HepG2 (cell line): ENCODE measurements around the gene SI. TPM values are rescaled to one million over a fixed set of nuclear protein-coding genes. Genes with fewer than 3 reads are reported as not detected.
"Not testable (repeated sequence)": the region's sequence is repeated elsewhere in the genome, so short reads cannot be mapped to it uniquely, and the experiment has no call there.

ENCODE experiments used
- ATAC-seq: fragments of 200-7000 bp; cut with Tn5 transposase; 3 replicates; pipeline ENCODE4 v1.9.1; 2020; ENCODE audit warnings: mild to moderate bottlenecking, moderate library complexity
- BruUV-seq: library from RNA; stranded (reverse); fragments of 400-500 nt; replicated peaks from 2 replicates; lab custom pipeline; 2021; lab: Mats Ljungman, UMichigan
- CTCF ChIA-PET: fragments of 300-600 bp; formaldehyde crosslinking; extraction: SDS; loops from one replicate; lab custom pipeline; 2021; ENCODE audit warnings: low total read pairs, inconsistent platforms, low intra/inter-chr PET ratio; lab: Yijun Ruan, JAX
- POLR2A ChIA-PET: fragments of 350-600 bp; sonication (Branson Sonifier 250); formaldehyde crosslinking; loops from one replicate; lab custom pipeline; 2020; ENCODE audit warnings: antibody characterized with exemption, inconsistent platforms; lab: Yijun Ruan, JAX
- DNase-seq: peaks from one replicate; pipeline ENCODE4 v3.0.0-alpha.2; 2015; ENCODE audit warnings: low spot score
- FAIRE-seq: peaks from 3 replicates; lab custom pipeline; 2011; peaks lifted over from hg19 to GRCh38; lab: Jason Lieb, UNC
- H2AFZ ChIP-seq: one replicate; pipeline ENCODE4 v1.6.1; 2011; ENCODE audit warnings: low read length, inconsistent platforms
- H3K27ac ChIP-seq: fragments of 300-600 bp; 3 replicates; pipeline ENCODE4 v1.8.0; 2011; ENCODE audit warnings: mixed run types, mild to moderate bottlenecking, mixed read lengths, low read length, inconsistent platforms; ENCODE audit not compliant: insufficient read depth; ENCODE audit errors: extremely low read length
- H3K27me3 ChIP-seq, 2 experiments: fragments of 200-600 bp in 1 of 2; 2 replicates in 1 of 2; 3 replicates in 1 of 2; pipeline versions ENCODE4 v1.6.0 to v1.8.0; 2011; ENCODE audit warnings: low read length in 2 of 2, mild to moderate bottlenecking in 2 of 2, moderate library complexity in 2 of 2, inconsistent platforms in 1 of 2; ENCODE audit not compliant: insufficient read depth in 2 of 2, control insufficient read depth in 1 of 2
- H3K36me3 ChIP-seq, 2 experiments: fragments of 200-600 bp in 1 of 2; replicated peaks in 1 of 2; 2 replicates in 1 of 2; 3 replicates in 1 of 2; pipeline versions ENCODE4 v1.5.1 to v1.8.0; 2011; ENCODE audit warnings: low read length in 2 of 2, inconsistent platforms in 1 of 2; ENCODE audit not compliant: insufficient read depth in 2 of 2, control insufficient read depth in 1 of 2
- H3K4me1 ChIP-seq: 2 replicates; pipeline ENCODE4 v1.5.1; 2012; ENCODE audit warnings: low read length, inconsistent platforms; ENCODE audit not compliant: insufficient read depth
- H3K4me2 ChIP-seq: 2 replicates; pipeline ENCODE4 v1.6.0; 2011; ENCODE audit warnings: low read depth, low read length, inconsistent platforms
- H3K4me3 ChIP-seq, 3 experiments: fragments of 200-600 bp in 1 of 3; sonication (generic), shearing (Covaris generic) in 1 of 3; replicated peaks in 1 of 3; 2 replicates each; pipeline ENCODE4 v1.5.1; 2011 to 2016; ENCODE audit warnings: low read length in 3 of 3, inconsistent platforms in 2 of 3, low read depth in 2 of 3, mild to moderate bottlenecking in 2 of 3, control low read depth in 1 of 3, mixed read lengths in 1 of 3; ENCODE audit not compliant: insufficient read depth in 1 of 3
- H3K79me2 ChIP-seq: one replicate; pipeline ENCODE4 v1.6.1; 2011; ENCODE audit warnings: low read length, inconsistent platforms; ENCODE audit not compliant: insufficient read depth
- H3K9ac ChIP-seq: 2 replicates; pipeline ENCODE4 v1.6.0; 2011; ENCODE audit warnings: mild to moderate bottlenecking, low read depth, low read length, inconsistent platforms; ENCODE audit not compliant: insufficient read depth
- H3K9me3 ChIP-seq: 2 replicates; pipeline ENCODE4 v1.5.1; 2012; ENCODE audit warnings: mild to moderate bottlenecking, low read length
- H4K20me1 ChIP-seq: 2 replicates; pipeline ENCODE4 v1.6.0; 2011; ENCODE audit warnings: inconsistent platforms, mild to moderate bottlenecking, low read length, moderate library complexity; ENCODE audit not compliant: insufficient read depth
- CEBPB ChIP-seq: IDR thresholded peaks from 2 replicates; pipeline ENCODE4 v1.6.1; 2011; ENCODE audit warnings: low read depth, low read length, improper control_type of control experiment, borderline replicate concordance
- GABPA ChIP-seq, 2 experiments: IDR thresholded peaks; 2 replicates each; pipeline ENCODE4 v1.6.1; 2011 to 2016; ENCODE audit warnings: low read depth in 2 of 2, low read length in 1 of 2, missing biosample characterization in 1 of 2, missing genetic modification characterization in 1 of 2
- IRF1 ChIP-seq: sonication (generic); formaldehyde crosslinking; IDR thresholded peaks from 2 replicates; pipeline ENCODE4 v1.4.0; 2020; ENCODE audit warnings: low read depth, mild to moderate bottlenecking, missing genetic modification reagents
- KDM5A ChIP-seq: fragments of 200-600 bp; sonication (generic); IDR thresholded peaks from 2 replicates; pipeline ENCODE4 v1.7.0; 2018; ENCODE audit warnings: antibody characterized with exemption, mild to moderate bottlenecking, low read length, borderline replicate concordance
- NR3C1 ChIP-seq: sonication (generic); formaldehyde crosslinking; IDR thresholded peaks from 2 replicates; pipeline ENCODE4 v1.4.0; 2020; ENCODE audit warnings: missing genetic modification reagents
- POGZ ChIP-seq: sonication (generic); formaldehyde crosslinking; IDR thresholded peaks from 2 replicates; pipeline ENCODE4 v1.4.0; 2020; ENCODE audit warnings: mild to moderate bottlenecking, missing genetic modification reagents
- RBFOX2 ChIP-seq: fragments of 200-400 bp; formaldehyde crosslinking; IDR thresholded peaks from 2 replicates; pipeline ENCODE4 v1.6.1; 2017; ENCODE audit warnings: low read depth, mild to moderate bottlenecking, low read length
- ZFP91 ChIP-seq: sonication (generic); formaldehyde crosslinking; IDR thresholded peaks from 2 replicates; pipeline ENCODE4 v1.9.0; 2022; ENCODE audit warnings: missing genetic modification reagents, mild to moderate bottlenecking, borderline replicate concordance
- ZNF263 ChIP-seq: sonication (generic); formaldehyde crosslinking; IDR thresholded peaks from 2 replicates; pipeline ENCODE4 v1.4.0; 2020; ENCODE audit warnings: missing genetic modification reagents
- ZNF446 ChIP-seq: sonication (generic); formaldehyde crosslinking; IDR thresholded peaks from 2 replicates; pipeline ENCODE4 v1.5.0; 2020; ENCODE audit warnings: mild to moderate bottlenecking, missing genetic modification reagents
- ZNF557 ChIP-seq: sonication (generic); formaldehyde crosslinking; IDR thresholded peaks from 2 replicates; pipeline ENCODE4 v1.4.0; 2020; ENCODE audit warnings: missing genetic modification reagents
- ZNF607 ChIP-seq: sonication (generic); formaldehyde crosslinking; IDR thresholded peaks from 2 replicates; pipeline ENCODE4 v1.5.1; 2020; ENCODE audit warnings: missing genetic modification reagents, mild to moderate bottlenecking, borderline replicate concordance
- ZNF713 ChIP-seq: sonication (generic); formaldehyde crosslinking; IDR thresholded peaks from 2 replicates; pipeline ENCODE4 v1.4.0; 2020; ENCODE audit warnings: mild to moderate bottlenecking, missing genetic modification reagents
- ZNF883 ChIP-seq: sonication (generic); formaldehyde crosslinking; IDR thresholded peaks from 2 replicates; pipeline ENCODE4 v1.5.1; 2020; ENCODE audit warnings: mild to moderate bottlenecking, missing genetic modification reagents; ENCODE audit errors: not compliant biosample characterization
- ZSCAN20 ChIP-seq: sonication (generic); formaldehyde crosslinking; IDR thresholded peaks from 2 replicates; pipeline ENCODE4 v1.4.0; 2020; ENCODE audit warnings: missing genetic modification reagents, mild to moderate bottlenecking, borderline replicate concordance
- WGBS: methylation state at CpG from one replicate; pipeline ENCODE4 v1.1.6; 2017; ENCODE audit warnings: low lambda C conversion rate; 5-methylcytosine and 5-hydroxymethylcytosine counted together
- in situ Hi-C: cut with HindIII; loops from 2 replicates; pipeline ENCODE4 v1.10.0; 2017; ENCODE audit warnings: low pct_unique_long_range_greater_than_20kb; ENCODE audit not compliant: extremely low pct_ligation_motif_present
- intact Hi-C: fragments of 100-400 bp; cut with micrococcal nuclease; formaldehyde crosslinking; loops from one replicate; pipeline ENCODE4 v1.10.0; 2022; ENCODE audit not compliant: unreplicated experiment
- polyA plus RNA-seq, 8 experiments: library from polyadenylated mRNA; depleted of rRNA in 3 of 8; stranded (reverse) in 7 of 8; unstranded in 1 of 8; fragments of >200 nt; fragmentation: Illumina TruSeq in 4 of 8; extraction: Trizol in 4 of 8; gene quantifications; 2 replicates each; pipeline versions ENCODE4 v1.2.1 to v1.2.3, GENCODE V29; 2011 to 2016; ENCODE audit warnings: low read depth in 4 of 8, missing spikeins in 1 of 8, mixed read lengths in 1 of 8; ENCODE audit not compliant: insufficient read depth in 1 of 8
- total RNA-seq, 5 experiments: library from RNA; depleted of rRNA; stranded (reverse); fragments of >200 nt; fragmentation: Illumina TruSeq; extraction: Trizol; gene quantifications; 2 replicates each; pipeline ENCODE4 v1.2.3, GENCODE V29; 2016; ENCODE audit warnings: low read depth in 1 of 5

Gene SI
- total and polyA plus RNA-seq, 2 of the 13 experiments (the other 11 are each of a cell fraction or from before 2014, with no cell fraction given), result not detected

- no peak for TF ChIP-seq KDM5A
- no peak for TF ChIP-seq NR3C1 (CRISPR knock-in tag)
- TF ChIP-seq ZNF713 (CRISPR knock-in tag), result no peak
- TF ChIP-seq IRF1 (CRISPR knock-in tag), result no peak
- no peak for TF ChIP-seq ZSCAN20 (CRISPR knock-in tag)
- no peak for TF ChIP-seq ZNF607 (CRISPR knock-in tag)
- no peak for TF ChIP-seq POGZ (CRISPR knock-in tag)
- TF ChIP-seq CEBPB, result no peak
- no peak for TF ChIP-seq ZNF263 (CRISPR knock-in tag)
- no peak for TF ChIP-seq RBFOX2
Measured at GRCh38 chr3:164962610-164963009, 115.7 kb downstream of the SI start (continued).

- FAIRE-seq, result no peak
- DNase-seq, result no peak
- Histone ChIP-seq H3K9ac (no peak overlapping the region), H4K20me1 (no peaks in the 10 kb centered on the region), H3K9me3 (no peaks in the 10 kb centered on the region), H3K79me2 (no peaks in the 10 kb centered on the region), H3K27me3 (no peaks in the 10 kb centered on the region), H2AFZ (no peak overlapping the region), H3K4me2 (no peak overlapping the region), H3K27ac (no peak overlapping the region), H3K4me1 (no peaks in the 10 kb centered on the region), H3K36me3 (no peaks in the 10 kb centered on the region), H3K4me3 (no peak overlapping the region)
- BruUV-seq, result no TSS peak
- ChIA-PET CTCF (no interaction called here), POLR2A (no interaction called here)
- intact Hi-C loops (no loop called here), in situ Hi-C loops (no loop called here)
- no peak for ATAC-seq
- 0% methylated on average over 3 of the region's 3 CpGs for WGBS
- no peak for TF ChIP-seq ZNF446 (CRISPR knock-in tag)
- TF ChIP-seq ZFP91 (CRISPR knock-in tag), result no peak
- no peak for TF ChIP-seq ZNF883 (CRISPR knock-in tag)
- TF ChIP-seq ZNF557 (CRISPR knock-in tag), result no peak
- no peak for TF ChIP-seq GABPA (IDR thresholded peaks at IDR 0.05; ENCODE audit: low read depth, low read length)
- no peak for TF ChIP-seq GABPA (CRISPR knock-in tag; IDR thresholded peaks at IDR 0.05; ENCODE audit: low read depth)
Measured at GRCh38 chr3:164952966-164953365, 125.3 kb downstream of the SI start.

GRCh38 chr3:164951403-164951802 lies 126.9 kb downstream of the SI start:
- H4K20me1 ChIP-seq, H3K4me3 ChIP-seq, H3K36me3 ChIP-seq, H3K27ac ChIP-seq, in situ Hi-C loops, ATAC-seq, BruUV-seq, H3K4me1 ChIP-seq, CTCF ChIA-PET, H2AFZ ChIP-seq, intact Hi-C loops, H3K9me3 ChIP-seq, H3K79me2 ChIP-seq, DNase-seq, H3K27me3 ChIP-seq, FAIRE-seq, POLR2A ChIA-PET, H3K9ac ChIP-seq, H3K4me2 ChIP-seq: not testable (repeated sequence)
- 29% methylated on average over 7 of the region's 7 CpGs for WGBS
